Activated CD4-positive, CD25-positive, alpha-beta regulatory T cell treated with anti-CD3 and anti-CD28 coated beads, Interleukin-2, amount 50 U/mL, for 72 hours (primary cell): Measurements from ENCODE around the gene DYNC1I1.

Experiments
- DNase-seq: peaks from one replicate; pipeline ENCODE4 v3.0.0; 2021

DYNC1I1 gene

DNA sequence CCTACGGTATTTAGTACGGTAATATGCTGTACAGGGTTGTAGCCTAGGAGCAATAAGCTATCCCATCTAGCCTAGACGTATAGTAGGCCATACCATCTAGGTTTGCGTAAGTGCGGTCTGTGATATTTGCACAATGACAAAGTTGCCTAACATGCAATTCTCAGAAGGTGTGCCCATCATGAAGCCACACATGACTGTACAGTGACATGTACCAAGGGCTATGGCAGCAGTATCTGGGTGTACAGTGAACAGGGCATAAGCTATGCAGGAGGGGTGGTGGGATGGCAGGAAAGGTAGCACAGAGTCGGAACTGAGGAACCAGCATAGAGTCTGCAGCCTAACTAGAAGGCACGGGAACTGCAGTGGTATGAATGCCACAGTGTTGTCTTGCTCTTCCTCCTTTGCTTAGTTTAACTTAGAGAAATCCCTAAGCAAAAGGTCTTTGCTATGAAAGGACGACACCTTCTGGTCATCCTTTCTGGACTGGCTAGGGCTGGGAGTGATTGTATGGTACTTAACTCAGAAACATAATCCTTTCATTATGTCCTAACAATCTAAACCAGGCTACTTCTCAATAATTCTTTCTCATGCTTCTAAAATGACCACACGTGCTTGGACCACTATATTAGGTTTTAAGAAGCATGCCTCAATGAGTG is 93.5 kb downstream of the DYNC1I1 start:
- no peak for DNase-seq

DNA sequence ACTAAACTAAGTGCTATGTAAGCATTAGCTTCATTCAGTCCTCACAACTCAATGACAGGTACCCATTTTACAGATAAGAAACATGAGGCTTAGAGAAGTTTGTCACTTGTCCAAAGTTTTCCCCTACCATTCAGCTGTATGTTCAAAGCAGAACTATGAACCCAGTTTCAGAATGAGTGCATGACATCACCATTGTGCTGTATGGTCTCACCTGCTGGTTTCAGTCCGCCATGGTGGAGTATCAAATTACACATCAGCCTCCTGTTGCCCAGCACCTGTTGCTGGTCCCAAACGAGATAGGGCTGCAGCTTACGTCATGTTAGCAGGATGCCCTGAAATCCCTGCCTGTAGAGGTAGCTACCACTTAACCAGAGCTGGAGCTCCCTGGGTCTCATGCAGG is 95.0 kb downstream of the DYNC1I1 start:
- DNase-seq: no peak

DNA sequence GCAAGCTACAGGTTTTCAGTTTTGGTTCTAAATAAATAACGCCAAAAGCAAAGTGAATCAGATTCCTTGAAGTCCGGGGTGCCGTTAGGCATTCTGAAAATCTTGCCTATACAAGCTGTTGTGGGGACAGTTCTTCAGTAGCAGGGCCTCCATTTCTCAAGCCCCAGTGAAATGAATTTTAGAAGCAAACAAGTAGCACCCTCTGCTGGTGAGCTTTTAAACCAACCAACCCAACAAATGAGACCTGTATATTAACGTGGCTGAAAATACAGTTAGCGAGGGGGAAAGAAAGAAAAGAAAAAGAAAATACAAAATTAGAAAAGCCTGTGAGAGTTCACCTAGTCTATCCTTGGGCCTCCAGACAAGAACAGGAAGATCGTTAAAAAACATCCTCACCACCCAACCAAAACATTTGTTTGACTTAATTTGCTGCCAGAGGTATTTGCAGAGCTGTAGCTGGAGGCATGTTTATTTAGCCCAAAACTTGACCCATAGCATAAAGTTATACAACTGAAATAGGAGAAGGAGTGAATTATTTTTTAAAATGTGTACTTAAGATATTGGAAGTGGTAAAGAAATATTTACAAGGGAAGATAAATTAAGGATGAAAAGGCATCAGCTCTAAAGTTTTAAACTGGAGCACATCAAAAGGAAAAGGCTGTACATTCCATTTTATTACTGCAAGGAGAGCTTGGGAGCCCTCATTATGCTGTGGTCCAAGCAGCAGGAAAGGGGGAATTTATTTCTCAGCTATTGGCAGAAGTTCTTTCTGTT is 98.9 kb downstream of the DYNC1I1 start:
- DNase-seq: no peak

GRCh38 chr7:95871896-95872295 is 99.5 kb downstream of the DYNC1I1 start:
- no peak for DNase-seq

GRCh38 chr7:95874129-95874528 is 101.8 kb downstream of the DYNC1I1 start:
- DNase-seq: no peak

- DNase-seq: no peak
Observed at GRCh38 chr7:95874541-95875265, 102.3 kb downstream of the DYNC1I1 start.

- no peak for DNase-seq
Observed at GRCh38 chr7:95875519-95875918, 103.2 kb downstream of the DYNC1I1 start.

DNA sequence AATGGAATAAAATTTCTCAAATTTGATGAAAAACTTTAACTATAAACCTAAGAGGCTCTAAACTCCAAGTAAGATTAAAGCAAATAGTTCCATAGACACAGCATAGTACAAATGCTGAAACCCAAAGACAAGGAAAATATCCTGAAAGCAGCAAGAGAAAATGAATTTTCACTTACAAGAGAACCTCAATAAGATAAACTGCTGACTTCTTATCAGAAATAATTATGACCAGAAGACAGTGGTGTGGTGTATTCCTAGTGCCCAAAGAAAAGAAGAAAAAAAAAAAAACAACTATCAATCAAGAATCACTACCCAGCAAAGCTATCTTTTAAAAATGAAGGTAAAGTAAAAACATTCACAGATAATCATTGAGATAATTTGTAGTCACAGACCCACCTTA is 106.3 kb downstream of the DYNC1I1 start:
- DNase-seq: no peak

DNA sequence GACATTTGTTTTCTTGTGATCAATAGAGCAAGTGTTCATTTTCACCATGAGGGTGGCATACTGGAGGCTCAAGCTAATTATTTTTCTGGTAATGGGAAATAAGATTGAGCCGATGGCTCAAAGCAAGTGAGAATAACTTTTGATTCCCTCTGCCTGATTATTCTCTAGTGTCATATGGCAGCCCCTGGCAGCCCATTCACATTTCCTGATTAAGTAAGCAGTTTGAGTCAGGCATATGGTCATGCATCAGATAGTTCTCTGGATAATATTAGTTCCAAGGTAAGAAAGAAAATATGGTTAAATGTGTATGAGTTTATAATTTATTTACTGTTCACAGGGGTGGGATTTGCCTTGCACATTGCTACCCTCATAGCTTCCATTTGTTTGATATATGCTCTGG is 109.2 kb downstream of the DYNC1I1 start:
- no peak for DNase-seq

DNA sequence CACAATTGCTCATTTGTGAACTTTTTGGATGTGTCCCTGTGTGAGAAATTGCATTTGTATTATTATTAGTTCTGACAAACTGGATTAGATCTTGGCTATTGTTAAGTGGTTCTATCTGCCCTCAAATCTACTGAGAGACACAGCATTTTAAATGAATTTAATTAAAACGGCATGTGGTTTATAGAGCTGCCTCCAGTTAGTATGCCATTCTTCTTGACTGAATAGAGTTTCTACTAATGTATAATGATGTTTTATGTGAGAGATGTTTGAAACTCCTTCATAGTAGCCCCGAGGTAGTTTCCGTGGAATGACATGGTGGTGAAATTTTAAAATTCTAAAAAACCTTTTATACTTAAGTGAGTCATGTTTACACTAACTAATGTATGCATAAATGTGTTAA is 110.9 kb downstream of the DYNC1I1 start:
- no peak for DNase-seq

- no peak for DNase-seq
Observed at GRCh38 chr7:95886501-95887090, 114.2 kb downstream of the DYNC1I1 start.

DNA sequence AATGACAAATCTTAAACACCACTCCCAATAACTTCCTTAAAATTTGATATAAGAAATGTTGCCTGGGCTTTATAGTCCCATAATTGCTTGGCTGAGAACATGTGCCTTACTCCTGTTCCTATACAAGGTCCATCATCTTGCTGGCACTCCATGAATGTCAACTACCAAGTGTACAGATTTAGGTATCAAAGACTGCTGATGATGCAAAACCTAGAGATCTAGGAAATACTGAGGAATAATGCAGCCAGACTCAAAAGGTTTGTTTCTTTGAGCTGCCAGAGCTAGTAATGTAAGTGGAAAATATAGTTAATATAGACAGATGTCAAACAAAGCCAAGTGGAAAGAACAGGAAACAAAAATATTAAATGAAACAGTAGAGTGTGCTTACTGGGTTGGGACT is 121.1 kb downstream of the DYNC1I1 start:
- DNase-seq: no peak

- no peak for DNase-seq
Observed at GRCh38 chr7:95897557-95898251, 125.3 kb downstream of the DYNC1I1 start.

GRCh38 chr7:95899919-95900513 is 127.7 kb downstream of the DYNC1I1 start:
- no peak for DNase-seq

GRCh38 chr7:95901006-95901405 is 128.7 kb downstream of the DYNC1I1 start:
- no peak for DNase-seq

GRCh38 chr7:95904099-95904498 is 131.7 kb downstream of the DYNC1I1 start:
- DNase-seq: no peak

DNA sequence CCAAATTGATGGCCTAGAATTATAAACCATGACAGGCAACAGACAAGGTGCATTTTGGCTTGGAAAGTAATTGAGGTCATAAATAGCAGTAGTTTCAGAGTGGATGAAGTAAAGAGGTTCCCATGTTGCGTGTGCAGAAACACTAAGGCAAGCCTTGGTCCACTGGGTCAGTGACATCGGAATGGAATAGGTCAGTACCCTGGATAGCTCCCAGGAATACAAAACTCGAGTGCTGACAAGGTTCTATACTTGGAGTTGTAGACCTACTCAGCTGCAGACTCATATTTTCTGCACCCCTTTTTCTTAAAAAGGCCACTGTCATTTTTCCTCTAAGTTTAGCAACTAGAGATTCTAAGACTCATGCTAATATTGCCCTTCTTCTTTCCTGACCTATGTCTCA is 132.8 kb downstream of the DYNC1I1 start:
- DNase-seq: no peak

DNA sequence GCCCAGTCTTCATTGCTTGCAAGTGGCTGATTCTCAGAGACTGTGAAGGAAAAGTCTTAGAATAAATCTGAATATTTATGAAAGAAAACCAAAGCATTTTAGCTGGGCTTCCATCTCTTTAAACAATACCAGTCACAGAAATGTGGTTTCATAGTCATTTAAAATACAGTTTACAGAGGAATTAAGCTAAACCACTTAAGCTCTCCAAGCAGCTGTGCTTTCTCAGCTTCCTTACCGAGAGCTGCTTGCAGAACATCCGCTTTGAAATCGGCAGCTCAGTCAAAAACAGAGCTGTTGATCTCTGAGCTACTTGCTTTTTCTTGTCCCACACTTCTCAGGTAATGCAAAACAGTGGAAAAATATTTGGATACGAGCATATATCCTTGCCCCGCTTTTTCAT is 134.5 kb downstream of the DYNC1I1 start:
- DNase-seq: no peak

DNA sequence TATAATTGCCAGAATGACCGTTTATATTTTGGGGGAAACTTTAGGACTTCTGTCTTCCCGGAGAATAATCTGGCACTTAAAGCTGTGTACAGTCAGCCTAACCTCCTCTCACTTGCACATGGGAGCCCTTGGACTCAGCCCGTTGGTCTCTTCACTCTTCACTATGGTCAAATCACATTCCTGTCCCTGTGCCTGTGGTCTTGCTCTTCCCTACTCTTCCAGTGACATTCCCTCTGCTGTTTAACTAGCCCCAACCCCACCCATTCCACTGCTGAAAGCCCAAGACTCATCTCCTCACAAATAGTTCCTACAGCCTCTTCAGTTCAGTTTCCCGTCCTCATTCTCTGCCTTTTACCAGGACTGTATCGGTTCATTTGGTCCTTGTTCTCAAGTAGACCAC is 135.0 kb downstream of the DYNC1I1 start:
- DNase-seq: no peak

DNA sequence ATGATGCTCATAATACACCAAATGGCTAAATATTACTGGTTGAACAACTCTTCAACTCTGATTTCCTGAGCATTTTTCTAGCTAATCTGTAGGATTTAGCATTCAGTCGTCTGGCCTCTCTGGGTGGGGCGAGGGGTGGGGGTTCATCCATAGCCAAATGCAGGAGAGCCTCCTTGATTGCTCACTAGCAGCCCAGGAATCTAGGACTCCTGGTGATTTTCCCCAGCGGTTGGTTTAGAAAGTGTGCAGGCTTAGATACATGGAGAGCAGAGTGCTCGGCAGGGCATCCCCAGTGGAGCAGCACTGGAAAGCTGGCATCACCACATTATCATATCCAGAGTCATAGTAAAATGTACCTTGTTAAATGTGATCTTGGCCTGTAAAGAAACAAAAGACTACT is 136.1 kb downstream of the DYNC1I1 start:
- DNase-seq: no peak

DNA sequence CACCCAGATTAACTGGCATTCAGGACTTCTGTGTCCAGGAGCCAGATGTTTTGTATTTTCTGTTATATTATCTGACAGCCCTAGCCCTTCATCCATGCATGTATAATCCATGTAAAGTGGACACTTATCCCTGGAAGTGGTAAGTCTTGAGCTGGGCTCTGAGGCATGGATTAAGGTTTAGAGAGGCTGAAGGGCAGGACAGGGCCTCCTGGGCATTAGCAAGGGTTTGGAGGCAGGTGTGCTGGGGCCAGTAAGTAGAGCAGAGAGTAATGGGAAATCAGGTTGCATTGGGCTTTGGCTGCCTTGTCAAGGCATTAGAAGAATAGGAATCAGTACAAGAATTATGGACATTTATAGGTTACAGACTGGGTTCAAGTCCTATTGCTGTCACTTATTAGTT is 138.0 kb downstream of the DYNC1I1 start:
- no peak for DNase-seq

GRCh38 chr7:95915731-95916130 is 143.4 kb downstream of the DYNC1I1 start:
- DNase-seq: no peak
